NB4 (cell line): ENCODE measurements around the gene ACSM5.
A peak's percentile ranks its signal among the peaks of the same experiment; 100 is the strongest.

Experiments used
- DNase-seq: peaks from one replicate; pipeline ENCODE4 v3.0.0; 2010; ENCODE audit warnings: low read depth
- H3K4me3 ChIP-seq: one replicate; pipeline ENCODE4 v1.5.1; 2011; ENCODE audit warnings: mild to moderate bottlenecking, low read depth, low read length, moderate library complexity
- CTCF ChIP-seq: IDR thresholded peaks from one replicate; pipeline ENCODE4 v1.5.1; 2012; ENCODE audit warnings: low read depth, low read length
- MYC ChIP-seq: IDR thresholded peaks from 2 replicates; pipeline ENCODE4 v1.6.1; 2011; ENCODE audit warnings: low read depth, low read length
- POLR2A ChIP-seq: IDR thresholded peaks from 2 replicates; pipeline ENCODE4 v1.6.1; 2011; ENCODE audit warnings: mild to moderate bottlenecking; ENCODE audit not compliant: insufficient read length; ENCODE audit errors: extremely low read depth
- TF ChIP-seq, protein P1 (sequence below): IDR thresholded peaks from 2 replicates; pipeline ENCODE4 v1.6.1; 2011; ENCODE audit warnings: low read depth, low read length

The ACSM5 gene, protein sequence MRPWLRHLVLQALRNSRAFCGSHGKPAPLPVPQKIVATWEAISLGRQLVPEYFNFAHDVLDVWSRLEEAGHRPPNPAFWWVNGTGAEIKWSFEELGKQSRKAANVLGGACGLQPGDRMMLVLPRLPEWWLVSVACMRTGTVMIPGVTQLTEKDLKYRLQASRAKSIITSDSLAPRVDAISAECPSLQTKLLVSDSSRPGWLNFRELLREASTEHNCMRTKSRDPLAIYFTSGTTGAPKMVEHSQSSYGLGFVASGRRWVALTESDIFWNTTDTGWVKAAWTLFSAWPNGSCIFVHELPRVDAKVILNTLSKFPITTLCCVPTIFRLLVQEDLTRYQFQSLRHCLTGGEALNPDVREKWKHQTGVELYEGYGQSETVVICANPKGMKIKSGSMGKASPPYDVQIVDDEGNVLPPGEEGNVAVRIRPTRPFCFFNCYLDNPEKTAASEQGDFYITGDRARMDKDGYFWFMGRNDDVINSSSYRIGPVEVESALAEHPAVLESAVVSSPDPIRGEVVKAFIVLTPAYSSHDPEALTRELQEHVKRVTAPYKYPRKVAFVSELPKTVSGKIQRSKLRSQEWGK

GRCh38 chr16:20409398-20410120 is at the start of gene ACSM5:
TSS of gene ACSM5 (plus strand) at chr16:20409534. CDS start at chr16:20411485, 1,951 bp downstream.
- no peak for DNase-seq
- H3K4me3 ChIP-seq = no peak within 1 kb of the TSS
- TF ChIP-seq POLR2A (no peak), MYC (no peak), CTCF (no peak)
- TF ChIP-seq, protein P1, sequence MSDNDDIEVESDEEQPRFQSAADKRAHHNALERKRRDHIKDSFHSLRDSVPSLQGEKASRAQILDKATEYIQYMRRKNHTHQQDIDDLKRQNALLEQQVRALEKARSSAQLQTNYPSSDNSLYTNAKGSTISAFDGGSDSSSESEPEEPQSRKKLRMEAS = no peak

GRCh38 chr16:20359997-20360396 is 49.3 kb upstream of the ACSM5 start:
- no peak overlapping the region for H3K4me3 ChIP-seq
- DNase-seq = peak; percentile 13
- peak; percentile 35 for TF ChIP-seq CTCF
- TF ChIP-seq POLR2A = no peak

DNA sequence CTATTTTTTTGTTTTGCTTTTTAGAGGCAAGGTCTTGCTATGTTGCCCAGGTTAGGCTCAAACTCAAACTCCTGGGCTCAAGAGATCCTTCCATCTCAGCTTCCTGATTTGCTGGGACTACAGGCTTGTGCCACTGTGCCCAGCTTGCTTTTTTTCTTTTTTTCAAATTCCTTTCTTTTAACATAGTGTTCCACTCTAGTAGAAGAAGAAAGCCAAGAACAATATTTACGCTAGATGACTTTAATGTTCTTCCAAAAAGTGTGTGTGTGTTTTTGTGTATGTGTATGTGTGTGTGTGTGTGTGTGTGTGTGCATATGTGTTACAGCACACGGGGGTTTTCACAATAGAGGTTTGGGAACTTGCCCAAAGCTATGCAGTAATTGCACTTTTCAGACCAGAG is 46.1 kb upstream of the ACSM5 start:
- TF ChIP-seq POLR2A (no peak), MYC (no peak), CTCF (no peak)
- TF ChIP-seq, protein P1 = no peak
- H3K4me3 ChIP-seq = no peak overlapping the region
- no peak for DNase-seq

- TF ChIP-seq CTCF (no peak), POLR2A (no peak)
- TF ChIP-seq, protein P1 = no peak
- H3K4me3 ChIP-seq = no peak overlapping the region
- no peak for DNase-seq
These were observed 45.3 kb upstream of the ACSM5 start for GRCh38 chr16:20364051-20364450.

GRCh38 chr16:20369452-20370054 is 39.8 kb upstream of the ACSM5 start:
- H3K4me3 ChIP-seq = no peak overlapping the region
- DNase-seq = no peak
- TF ChIP-seq CTCF (no peak), POLR2A (no peak), MYC (no peak)
- TF ChIP-seq, protein P1 = no peak
